BLaER1 treated with 17β-estradiol and CSF1 and Interleukin-3, amounts not matched to agents 10 nM and 100 nM (cell line): ENCODE results near the gene DAZAP1.

Source experiments
- H3K27ac ChIP-seq, 11 experiments: shearing (Covaris generic); formaldehyde crosslinking; 2 replicates each; pipeline ENCODE4 v1.8.1; 2022
- H3K27me3 ChIP-seq, 11 experiments: shearing (Covaris generic); formaldehyde crosslinking; 2 replicates each; pipeline ENCODE4 v1.8.1; 2022
- H3K36me3 ChIP-seq, 11 experiments: shearing (Covaris generic); formaldehyde crosslinking; 2 replicates each; pipeline ENCODE4 v1.8.1; 2022
- H3K4me1 ChIP-seq, 10 experiments: shearing (Covaris generic); formaldehyde crosslinking; 2 replicates each; pipeline ENCODE4 v1.8.1; 2022
- H3K4me2 ChIP-seq, 11 experiments: shearing (Covaris generic); formaldehyde crosslinking; 2 replicates each; pipeline ENCODE4 v1.8.1; 2022
- H3K4me3 ChIP-seq, 10 experiments: shearing (Covaris generic); formaldehyde crosslinking; 2 replicates each; pipeline ENCODE4 v1.8.1; 2022
- H3K9ac ChIP-seq, 11 experiments: shearing (Covaris generic); formaldehyde crosslinking; 2 replicates each; pipeline ENCODE4 v1.8.1; 2022
- H3K9me3 ChIP-seq, 11 experiments: shearing (Covaris generic); formaldehyde crosslinking; replicated peaks in 1 of 11; 2 replicates each; pipeline ENCODE4 v1.8.1; 2022
- H4K20me1 ChIP-seq, 11 experiments: shearing (Covaris generic); formaldehyde crosslinking; 2 replicates each; pipeline ENCODE4 v1.8.1; 2022
- Cebpa-rat ChIP-seq, 11 experiments: shearing (Covaris generic); IDR thresholded peaks; 2 replicates each; pipeline ENCODE4 v1.8.1; 2022

Gene DAZAP1

DNA sequence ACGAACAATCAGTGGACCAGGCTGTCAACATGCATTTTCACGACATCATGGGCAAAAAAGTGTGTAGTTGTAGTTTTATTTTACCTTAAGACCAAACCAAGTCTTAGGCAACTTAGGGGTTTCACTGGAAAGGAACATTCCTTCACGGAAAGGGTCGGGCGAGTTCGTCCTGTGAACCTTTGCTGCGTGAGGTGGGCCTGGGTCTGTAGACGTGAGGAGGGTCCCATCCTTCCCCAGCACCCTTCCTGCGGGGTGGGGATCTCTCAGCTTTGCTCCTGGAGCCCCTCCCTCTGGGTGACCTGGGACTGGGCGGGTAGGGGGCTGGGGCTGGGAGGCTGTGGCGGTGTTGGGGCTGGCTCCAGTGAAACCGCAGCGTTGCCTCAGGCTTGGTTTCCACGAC, 18.5 kb downstream of the DAZAP1 start:
- H3K36me3 ChIP-seq = peaks cover 75 to 97% (median 87%) of the 10 kb centered on the region in 11 experiments
- peak overlapping the region in 4 of 11 experiments; percentile 10 to 42 (median 26); a peak in 3 of 22 replicates for H3K27ac ChIP-seq
- H4K20me1 ChIP-seq = peaks cover 85 to 100% (median 97%) of the 10 kb centered on the region in 11 experiments
- TF ChIP-seq Cebpa-rat (IDR thresholded peaks at IDR 0.05) = no peak
- peaks cover 51 to 87% (median 76%) of the 10 kb centered on the region in 10 experiments for H3K4me1 ChIP-seq
- H3K9me3 ChIP-seq = no peaks in the 10 kb centered on the region
- H3K9ac ChIP-seq = peak overlapping the region in 8 of 11 experiments; percentile 16 to 71 (median 41); a peak in 11 of 22 replicates
- H3K4me3 ChIP-seq = no peak overlapping the region
- H3K27me3 ChIP-seq = no peaks in the 10 kb centered on the region
- H3K4me2 ChIP-seq = peak overlapping the region; percentile 45 to 93 (median 78)

DNA sequence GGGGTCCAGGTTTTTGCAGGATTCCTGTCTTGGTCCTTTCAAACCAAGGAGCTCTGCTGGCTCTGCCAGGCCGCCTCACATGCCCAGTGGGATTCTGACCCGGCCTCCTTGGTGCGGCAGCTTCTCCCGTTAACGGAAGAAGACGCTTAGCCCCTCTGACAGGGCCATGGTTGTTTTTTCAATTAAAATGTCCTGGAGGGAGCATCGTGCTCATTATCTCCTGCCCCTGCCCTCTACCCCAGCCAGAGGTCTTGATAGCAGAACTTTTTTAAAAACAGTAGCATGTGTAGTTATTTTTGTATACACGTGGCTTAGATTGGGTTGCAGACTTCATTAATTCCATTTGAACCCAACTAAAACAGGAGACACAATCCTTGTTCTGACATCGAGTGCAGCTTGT, 19.4 kb downstream of the DAZAP1 start:
- Histone ChIP-seq H3K4me1 (peaks cover 51 to 85% (median 75%) of the 10 kb centered on the region in 10 experiments), H3K4me3 (0 out of 20 replicates have a peak overlapping the region, but pooled peaks of 1 of the 10 experiments have one; percentile 18), H3K9ac (peak overlapping the region in 8 of 11 experiments; percentile 8 to 71 (median 41); a peak in 15 of 22 replicates), H3K27me3 (no peaks in the 10 kb centered on the region), H3K27ac (peak overlapping the region in 5 of 11 experiments; percentile 9 to 55 (median 44); a peak in 6 of 22 replicates), H3K4me2 (peak overlapping the region; percentile 45 to 93 (median 78)), H3K36me3 (peaks cover 75 to 97% (median 87%) of the 10 kb centered on the region in 11 experiments), H4K20me1 (peaks cover 82 to 100% (median 96%) of the 10 kb centered on the region in 11 experiments), H3K9me3 (no peaks in the 10 kb centered on the region)
- no peak for TF ChIP-seq Cebpa-rat (IDR thresholded peaks at IDR 0.05)

DNA sequence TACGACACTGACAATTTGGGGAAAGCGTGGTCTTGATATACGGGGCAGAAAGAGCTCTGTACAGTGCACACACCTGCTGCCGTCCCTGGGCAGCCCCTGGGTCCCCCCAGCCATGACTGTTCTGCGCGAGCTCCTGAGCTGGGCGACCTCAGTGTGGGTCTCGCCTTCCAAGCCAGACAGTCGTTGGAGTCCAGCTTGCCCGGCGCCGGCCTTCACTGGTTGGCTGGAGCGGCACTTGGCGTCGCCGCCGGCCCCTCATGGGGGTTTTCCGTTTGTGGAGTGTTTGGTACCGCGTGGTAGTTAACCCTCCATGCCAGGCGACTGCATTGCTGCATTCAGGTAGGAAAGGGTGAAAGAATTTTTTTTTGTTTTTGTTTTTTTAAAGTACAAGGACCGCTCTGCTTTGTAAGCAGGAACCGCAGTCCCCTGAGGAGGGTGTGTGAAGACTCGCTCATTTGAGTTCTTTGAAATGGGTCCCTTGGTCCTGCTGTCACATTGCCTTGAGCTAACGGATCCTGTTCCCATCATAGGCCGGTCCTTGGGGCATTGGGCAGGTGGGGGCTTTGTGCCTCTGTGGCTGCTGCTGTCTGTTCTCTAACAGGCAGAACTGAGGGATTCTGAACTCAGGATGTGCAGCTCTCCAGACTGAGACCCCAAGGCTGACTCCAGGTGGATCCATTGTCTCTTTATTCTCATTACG, 20.0 kb downstream of the DAZAP1 start:
- Histone ChIP-seq H3K27ac (peak overlapping the region in 5 of 11 experiments; percentile 35 to 55 (median 45); a peak in 7 of 22 replicates), H3K4me1 (peaks cover 51 to 80% (median 70%) of the 10 kb centered on the region in 10 experiments), H3K9ac (peak overlapping the region in 9 of 11 experiments; percentile 8 to 71 (median 23); a peak in 15 of 22 replicates), H3K4me3 (peak overlapping the region in 3 of 10 experiments; percentile 16 to 26 (median 18); a peak in 3 of 20 replicates), H3K4me2 (peak overlapping the region; percentile 45 to 93 (median 78)), H4K20me1 (peaks cover 82 to 100% (median 96%) of the 10 kb centered on the region in 11 experiments), H3K27me3 (no peaks in the 10 kb centered on the region), H3K36me3 (peaks cover 75 to 97% (median 87%) of the 10 kb centered on the region in 11 experiments), H3K9me3 (no peaks in the 10 kb centered on the region)
- no peak for TF ChIP-seq Cebpa-rat (IDR thresholded peaks at IDR 0.05)

DNA sequence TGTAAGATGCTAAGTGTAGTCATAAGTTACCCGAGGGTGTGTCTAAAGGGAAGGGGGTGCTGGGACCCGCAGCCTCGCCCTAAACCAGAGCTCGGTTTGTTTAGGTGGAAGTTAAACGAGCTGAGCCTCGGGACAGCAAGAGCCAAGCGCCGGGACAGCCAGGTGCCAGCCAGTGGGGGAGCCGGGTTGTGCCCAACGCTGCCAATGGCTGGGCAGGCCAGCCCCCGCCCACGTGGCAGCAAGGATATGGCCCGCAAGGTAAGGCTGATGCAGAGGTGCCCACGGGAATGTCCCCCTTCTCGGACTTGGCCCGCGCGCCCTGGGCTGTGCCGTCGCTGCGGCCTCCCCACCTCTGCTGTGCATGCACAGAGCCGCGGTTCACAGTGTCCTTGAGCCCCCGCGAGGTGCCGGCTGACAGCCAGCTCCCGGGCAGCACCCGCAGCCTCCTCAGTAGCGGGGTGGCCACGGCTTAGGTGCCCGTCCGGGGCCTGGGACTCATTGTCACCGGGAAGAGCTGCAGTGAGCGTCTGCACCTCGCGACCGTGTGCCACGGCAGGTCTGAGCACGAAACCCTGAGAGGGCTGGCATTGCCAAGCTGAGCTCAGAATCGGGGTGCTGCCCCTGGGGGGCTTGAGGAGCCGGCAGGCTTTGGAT, 21.5 kb downstream of the DAZAP1 start:
- Histone ChIP-seq H4K20me1 (peaks cover 82 to 100% (median 96%) of the 10 kb centered on the region in 11 experiments), H3K27ac (no peak overlapping the region; a peak in 2 of 22 replicates), H3K9me3 (no peaks in the 10 kb centered on the region), H3K4me3 (no peak overlapping the region), H3K27me3 (no peaks in the 10 kb centered on the region), H3K36me3 (peaks cover 75 to 97% (median 87%) of the 10 kb centered on the region in 11 experiments), H3K4me2 (peak overlapping the region in 4 of 11 experiments; percentile 80 to 93 (median 84); a peak in 8 of 22 replicates), H3K4me1 (peaks cover 40 to 65% (median 55%) of the 10 kb centered on the region in 10 experiments), H3K9ac (peak overlapping the region in 6 of 11 experiments; percentile 14 to 71 (median 45); a peak in 9 of 22 replicates)
- no peak for TF ChIP-seq Cebpa-rat (IDR thresholded peaks at IDR 0.05)

DNA sequence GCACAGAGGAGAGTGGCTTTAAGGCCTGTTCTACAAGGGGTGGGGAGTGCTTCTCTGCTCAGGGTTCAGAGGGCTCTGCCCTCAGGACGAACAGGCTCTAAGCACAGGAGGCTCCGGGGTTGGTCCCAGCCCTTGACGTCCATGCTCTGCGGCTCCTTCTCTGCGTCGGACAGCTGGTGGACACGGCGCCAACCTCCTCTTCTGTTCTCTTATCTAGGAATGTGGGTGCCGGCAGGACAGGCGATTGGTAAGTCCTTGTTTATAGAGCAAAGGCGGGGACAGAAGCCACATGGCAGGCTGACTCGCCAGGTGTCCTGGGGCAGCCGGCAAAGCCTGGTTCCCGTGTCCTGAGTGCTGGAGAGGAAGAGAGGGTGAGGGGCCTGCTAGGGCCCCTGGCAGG, 22.4 kb downstream of the DAZAP1 start:
- Histone ChIP-seq H3K36me3 (peaks cover 78 to 99% (median 89%) of the 10 kb centered on the region in 11 experiments), H3K4me3 (no peak overlapping the region), H3K4me1 (peaks cover 32 to 56% (median 49%) of the 10 kb centered on the region in 10 experiments), H3K4me2 (peak overlapping the region in 2 of 11 experiments; percentile 16 to 80; a peak in 3 of 22 replicates), H3K27me3 (no peaks in the 10 kb centered on the region), H3K9ac (peak overlapping the region in 6 of 11 experiments; percentile 9 to 66 (median 28); a peak in 4 of 22 replicates), H4K20me1 (peaks cover 83 to 100% (median 97%) of the 10 kb centered on the region in 11 experiments), H3K9me3 (no peaks in the 10 kb centered on the region), H3K27ac (peak overlapping the region in 1 of 11 experiments; percentile 13; a peak in 2 of 22 replicates)
- no peak for TF ChIP-seq Cebpa-rat (IDR thresholded peaks at IDR 0.05)

DNA sequence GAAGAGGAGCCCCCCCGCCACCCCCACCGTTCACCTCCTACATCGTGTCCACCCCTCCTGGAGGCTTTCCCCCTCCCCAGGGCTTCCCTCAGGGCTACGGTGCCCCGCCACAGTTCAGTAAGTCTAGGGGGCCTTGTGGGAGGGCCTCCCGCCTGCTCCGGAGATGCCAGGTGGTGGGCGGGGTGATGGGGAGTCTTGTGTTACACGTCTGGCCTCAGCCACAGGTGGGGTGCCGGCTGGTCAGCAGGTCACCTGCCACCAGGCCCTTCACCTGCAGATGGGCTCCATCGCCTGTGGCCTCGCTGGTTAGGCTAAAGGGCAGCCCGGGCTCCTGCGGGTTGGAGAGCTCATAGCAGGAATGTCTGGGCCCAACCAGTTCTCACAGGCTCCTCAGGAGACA, 22.9 kb downstream of the DAZAP1 start:
- H3K4me1 ChIP-seq = peaks cover 28 to 51% (median 46%) of the 10 kb centered on the region in 10 experiments
- peaks cover 77 to 98% (median 88%) of the 10 kb centered on the region in 11 experiments for H3K36me3 ChIP-seq
- no peak overlapping the region for H3K27ac ChIP-seq
- H3K27me3 ChIP-seq = no peaks in the 10 kb centered on the region
- no peak overlapping the region for H3K4me3 ChIP-seq
- H3K9me3 ChIP-seq = no peaks in the 10 kb centered on the region
- no peak overlapping the region for H3K9ac ChIP-seq
- TF ChIP-seq Cebpa-rat (IDR thresholded peaks at IDR 0.05) = no peak
- H4K20me1 ChIP-seq = peaks cover 81 to 100% (median 94%) of the 10 kb centered on the region in 11 experiments
- no peak overlapping the region for H3K4me2 ChIP-seq

DNA sequence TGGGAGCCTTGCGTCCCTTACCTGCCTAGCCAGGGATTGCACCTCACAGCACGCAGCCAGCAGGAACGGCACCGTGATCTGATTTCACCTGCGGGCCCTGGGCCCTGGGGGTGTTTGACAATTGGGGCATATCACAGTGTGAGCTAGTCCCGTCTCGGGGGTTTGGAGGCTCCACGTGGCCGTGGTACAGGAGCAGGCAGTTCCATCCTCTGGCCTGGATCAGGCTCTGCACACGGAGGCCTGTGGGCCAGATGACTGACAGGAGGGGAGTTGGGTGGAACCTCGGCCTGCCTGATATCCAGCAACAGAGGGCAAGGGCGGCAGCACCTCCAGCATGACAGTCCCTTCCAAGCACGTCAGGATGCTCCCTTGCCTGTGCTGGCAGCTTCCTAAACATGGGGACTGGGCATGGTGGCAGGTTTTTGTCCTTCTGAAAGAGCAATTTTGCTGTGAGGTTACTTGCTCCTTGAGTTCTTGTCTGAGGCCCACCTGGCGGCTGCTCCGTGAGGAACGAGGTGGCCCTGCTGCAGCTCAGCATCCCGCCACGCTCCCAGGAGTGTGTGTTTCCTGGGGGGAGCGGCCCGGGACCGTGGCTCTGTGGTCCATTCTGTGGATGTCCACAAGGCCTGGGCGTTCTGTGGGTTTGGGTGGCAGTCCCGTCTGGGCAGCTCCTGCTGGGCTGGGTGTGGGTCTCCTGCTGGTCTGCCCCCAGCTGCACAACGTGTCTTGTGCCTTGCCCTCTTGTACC, 24.5 kb downstream of the DAZAP1 start:
- peak overlapping the region in 3 of 11 experiments; percentile 9 to 27 (median 10); a peak in 1 of 22 replicates for H3K9ac ChIP-seq
- peaks cover 25 to 47% (median 44%) of the 10 kb centered on the region in 10 experiments for H3K4me1 ChIP-seq
- no peaks in the 10 kb centered on the region for H3K27me3 ChIP-seq
- TF ChIP-seq Cebpa-rat (IDR thresholded peaks at IDR 0.05) = no peak
- H3K9me3 ChIP-seq = no peaks in the 10 kb centered on the region
- no peak overlapping the region for H3K4me3 ChIP-seq
- H3K36me3 ChIP-seq = peaks cover 76 to 95% (median 82%) of the 10 kb centered on the region in 11 experiments
- H4K20me1 ChIP-seq = peaks cover 72 to 100% (median 93%) of the 10 kb centered on the region in 11 experiments
- H3K27ac ChIP-seq = no peak overlapping the region
- no peak overlapping the region for H3K4me2 ChIP-seq

DNA sequence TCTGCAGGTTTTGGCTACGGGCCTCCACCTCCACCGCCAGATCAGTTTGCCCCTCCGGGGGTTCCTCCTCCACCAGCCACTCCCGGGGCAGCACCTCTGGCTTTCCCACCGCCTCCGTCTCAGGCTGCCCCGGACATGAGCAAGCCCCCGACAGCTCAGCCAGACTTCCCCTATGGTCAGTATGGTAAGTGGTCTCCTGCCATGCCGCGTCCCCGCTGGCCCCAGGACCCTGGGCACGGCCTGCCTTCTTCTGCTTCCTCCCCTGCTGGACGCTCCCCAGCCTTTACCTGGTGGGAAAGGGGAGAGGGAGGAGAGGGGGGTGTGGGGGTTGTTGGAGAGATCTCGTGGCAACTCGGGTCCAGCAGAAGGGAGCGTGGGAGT, 25.1 kb downstream of the DAZAP1 start:
- H3K36me3 ChIP-seq = peaks cover 73 to 90% (median 81%) of the 10 kb centered on the region in 11 experiments
- H3K27me3 ChIP-seq = no peaks in the 10 kb centered on the region
- no peak overlapping the region for H3K4me3 ChIP-seq
- no peak for TF ChIP-seq Cebpa-rat (IDR thresholded peaks at IDR 0.05)
- no peak overlapping the region for H3K27ac ChIP-seq
- no peak overlapping the region for H3K4me2 ChIP-seq
- H3K9ac ChIP-seq = no peak overlapping the region
- peaks cover 24 to 46% (median 44%) of the 10 kb centered on the region in 10 experiments for H3K4me1 ChIP-seq
- peaks cover 67 to 100% (median 90%) of the 10 kb centered on the region in 11 experiments for H4K20me1 ChIP-seq
- no peaks in the 10 kb centered on the region for H3K9me3 ChIP-seq
